KMS-11 (cell line): ENCODE measurements around the gene TANGO6.
A peak's percentile ranks its signal among the peaks of the same experiment; 100 is the strongest.
"Not testable (repeated sequence)": the region's sequence is repeated elsewhere in the genome, so short reads cannot be mapped to it uniquely, and the experiment has no call there.

ENCODE experiments used
- H2AFZ ChIP-seq: fragments of 200-600 bp; sonication (generic); 2 replicates; pipeline ENCODE4 v1.6.1; 2016; ENCODE audit warnings: antibody characterized with exemption, mixed run types, low read depth
- H3K27ac ChIP-seq: fragments of 200-600 bp; sonication (generic); 2 replicates; pipeline ENCODE4 v1.6.1; 2016; ENCODE audit warnings: mild to moderate bottlenecking, mixed run types
- H3K27me3 ChIP-seq: fragments of 200-600 bp; sonication (generic); 2 replicates; pipeline ENCODE4 v1.6.1; 2017; ENCODE audit warnings: mild to moderate bottlenecking, low read depth, mixed run types, moderate library complexity; ENCODE audit not compliant: insufficient read depth
- H3K36me3 ChIP-seq: fragments of 200-600 bp; sonication (generic); 2 replicates; pipeline ENCODE4 v1.6.1; 2017; ENCODE audit warnings: mild to moderate bottlenecking, mixed run types; ENCODE audit not compliant: insufficient read depth
- H3K4me1 ChIP-seq: fragments of 200-600 bp; sonication (generic); 2 replicates; pipeline ENCODE4 v1.6.1; 2016; ENCODE audit warnings: mild to moderate bottlenecking, low read depth, mixed run types; ENCODE audit not compliant: poor library complexity, severe bottlenecking
- H3K4me2 ChIP-seq: fragments of 200-600 bp; sonication (generic); 2 replicates; pipeline ENCODE4 v1.7.0; 2016; ENCODE audit warnings: mild to moderate bottlenecking, mixed run types
- H3K4me3 ChIP-seq: fragments of 200-600 bp; sonication (generic); IDR thresholded peaks from 2 replicates; pipeline ENCODE4 v1.6.1; 2017; ENCODE audit warnings: low read depth, low read length, mixed read lengths; ENCODE audit not compliant: insufficient read depth
- H3K79me2 ChIP-seq: fragments of 200-600 bp; sonication (generic); 2 replicates; pipeline ENCODE4 v1.6.1; 2016; ENCODE audit warnings: low read depth, mixed run types; ENCODE audit not compliant: insufficient read depth
- H3K9ac ChIP-seq: fragments of 200-600 bp; sonication (generic); 2 replicates; pipeline ENCODE4 v1.6.1; 2016; ENCODE audit warnings: mild to moderate bottlenecking, mixed run types
- H4K20me1 ChIP-seq: fragments of 200-600 bp; sonication (generic); 2 replicates; pipeline ENCODE4 v1.6.1; 2016; ENCODE audit warnings: mild to moderate bottlenecking, mixed run types; ENCODE audit not compliant: insufficient read depth
- CTCF ChIP-seq: fragments of 200-600 bp; sonication (generic); conservative IDR thresholded peaks from 2 replicates; pipeline ENCODE4 v1.6.1; 2017; ENCODE audit warnings: low read depth, mild to moderate bottlenecking, antibody characterized with exemption, low read length, moderate library complexity, mixed read lengths

The TANGO6 gene

GRCh38 chr16:68839831-68840230 lies 3.5 kb upstream of the TANGO6 start:
- H3K9ac ChIP-seq, result no peak overlapping the region
- H3K4me2 ChIP-seq, result no peak overlapping the region
- no peaks in the 10 kb centered on the region for H4K20me1 ChIP-seq
- H2AFZ ChIP-seq, result no peak overlapping the region
- H3K27ac ChIP-seq, result no peak overlapping the region
- peaks cover 5% of the 10 kb centered on the region for H3K4me1 ChIP-seq
- H3K4me3 ChIP-seq, result no peak overlapping the region
- TF ChIP-seq CTCF, result no peak
- H3K36me3 ChIP-seq, result no peaks in the 10 kb centered on the region
- no peaks in the 10 kb centered on the region for H3K79me2 ChIP-seq
- no peaks in the 10 kb centered on the region for H3K27me3 ChIP-seq

GRCh38 chr16:68842964-68843481 lies 308 bp upstream of the TANGO6 start:
- Histone ChIP-seq H3K9ac (peak overlapping the region; percentile 98), H3K27ac (peak overlapping the region; percentile 91), H2AFZ (peak overlapping the region; percentile 97), H3K4me2 (peak overlapping the region; percentile 56; the same call in 1 of the 2 replicates)
- not testable (repeated sequence) for H3K4me3 ChIP-seq, H3K79me2 ChIP-seq, H4K20me1 ChIP-seq, H3K27me3 ChIP-seq, H3K4me1 ChIP-seq, H3K36me3 ChIP-seq

- peak overlapping the region; percentile 98 for H3K9ac ChIP-seq
- H3K4me1 ChIP-seq, result peaks cover 9% of the 10 kb centered on the region
- H4K20me1 ChIP-seq, result no peaks in the 10 kb centered on the region
- H3K36me3 ChIP-seq, result no peaks in the 10 kb centered on the region
- H3K27ac ChIP-seq, result peak overlapping the region; percentile 91
- H3K4me2 ChIP-seq, result peak overlapping the region; percentile 56
- H2AFZ ChIP-seq, result peak overlapping the region; percentile 97
- no peaks in the 10 kb centered on the region for H3K27me3 ChIP-seq
- peaks cover 15% of the 10 kb centered on the region; the same call in 1 of the 2 replicates for H3K79me2 ChIP-seq
- TF ChIP-seq CTCF, result no peak; the same call in 1 of the 2 replicates
- no peak overlapping the region for H3K4me3 ChIP-seq
Measured at GRCh38 chr16:68844211-68844564, 857 bp downstream of the TANGO6 start.

- no peak overlapping the region for H3K4me2 ChIP-seq
- H3K4me3 ChIP-seq, result no peak overlapping the region
- no peak overlapping the region for H3K9ac ChIP-seq
- H3K79me2 ChIP-seq, result peaks cover 17% of the 10 kb centered on the region; the same call in 1 of the 2 replicates
- H4K20me1 ChIP-seq, result no peaks in the 10 kb centered on the region
- H3K36me3 ChIP-seq, result no peaks in the 10 kb centered on the region
- peaks cover 9% of the 10 kb centered on the region for H3K4me1 ChIP-seq
- H3K27ac ChIP-seq, result no peak overlapping the region
- H3K27me3 ChIP-seq, result no peaks in the 10 kb centered on the region
- TF ChIP-seq CTCF, result no peak
- H2AFZ ChIP-seq, result no peak overlapping the region
Measured at GRCh38 chr16:68848786-68849185, 5.5 kb downstream of the TANGO6 start.

- Histone ChIP-seq H3K27ac (no peak overlapping the region), H3K36me3 (no peaks in the 10 kb centered on the region), H3K4me1 (peaks cover 4% of the 10 kb centered on the region), H3K27me3 (no peaks in the 10 kb centered on the region), H2AFZ (no peak overlapping the region), H4K20me1 (no peaks in the 10 kb centered on the region), H3K4me2 (no peak overlapping the region), H3K79me2 (peaks cover 14% of the 10 kb centered on the region; the same call in 1 of the 2 replicates), H3K4me3 (no peak overlapping the region), H3K9ac (no peak overlapping the region)
- no peak for TF ChIP-seq CTCF
Measured at GRCh38 chr16:68850481-68850880, 7.2 kb downstream of the TANGO6 start.
